NCI-H1436 (cell line): ENCODE results near the gene C19orf85.
"Not testable (repeated sequence)": the region's sequence is repeated elsewhere in the genome, so short reads cannot be mapped to it uniquely, and the experiment has no call there.

Source experiments
- DNase-seq: peaks from one replicate; lab custom pipeline; 2025; lab: John Stamatoyannopoulos, UW

Gene C19orf85

DNA sequence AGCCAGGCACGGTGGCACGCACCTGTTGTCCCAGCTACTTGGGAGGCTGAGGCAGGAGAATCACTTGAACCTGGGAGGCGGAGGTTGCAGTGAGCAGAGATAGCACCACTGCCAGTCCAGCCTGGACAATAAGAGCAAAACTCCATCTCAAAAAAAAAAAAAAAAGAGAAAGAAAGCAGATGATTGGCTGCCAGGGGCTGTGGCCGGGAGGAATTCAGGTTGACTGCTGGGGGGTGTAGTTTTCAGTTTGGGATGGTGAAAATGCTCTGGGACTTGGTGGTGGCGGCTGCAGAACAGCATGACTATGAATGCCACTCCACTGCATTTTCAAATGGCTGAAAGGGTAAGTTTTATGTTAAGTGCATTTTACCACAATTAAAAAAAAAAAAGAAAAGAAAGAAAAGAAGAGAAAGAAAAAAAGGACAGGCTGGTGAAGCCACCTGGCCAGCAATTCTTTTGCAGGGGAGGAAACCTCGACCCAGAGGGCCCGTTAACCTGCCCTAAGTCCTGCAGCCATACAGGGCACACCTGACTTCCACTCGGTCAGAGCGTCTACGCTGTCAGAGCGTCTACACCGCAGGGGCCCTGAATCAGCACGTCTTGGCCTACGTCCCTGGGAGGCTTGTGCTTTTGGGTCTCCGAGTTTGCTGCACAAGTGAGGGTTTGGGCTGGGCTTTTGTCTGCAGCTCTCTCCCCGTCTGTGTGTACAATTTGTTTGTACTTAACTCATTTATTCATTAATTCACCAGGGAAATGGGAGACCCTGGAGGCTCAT lies 6.7 kb downstream of the C19orf85 start:
- DNase-seq, result peak; percentile 37

DNA sequence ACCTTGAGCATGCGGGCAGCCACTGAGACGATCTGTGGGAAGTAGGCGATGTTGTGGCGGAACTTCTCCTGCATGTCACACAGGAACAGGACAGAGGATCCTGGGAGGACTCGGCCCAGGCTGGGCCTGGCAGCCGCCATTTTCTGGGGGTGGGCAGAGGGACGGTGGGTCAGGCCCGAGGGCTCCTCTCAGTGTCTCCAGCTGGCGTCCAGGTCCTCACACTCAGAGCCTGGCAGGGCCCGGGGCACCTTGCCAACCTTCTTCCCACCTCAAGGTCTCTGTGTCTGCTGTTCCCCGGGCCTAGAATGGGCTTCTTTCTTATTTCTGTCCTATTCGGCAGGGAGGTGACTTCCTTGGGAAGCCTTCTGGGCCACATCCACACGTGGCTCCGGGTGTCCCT lies 8.2 kb downstream of the C19orf85 start:
- no peak for DNase-seq

DNA sequence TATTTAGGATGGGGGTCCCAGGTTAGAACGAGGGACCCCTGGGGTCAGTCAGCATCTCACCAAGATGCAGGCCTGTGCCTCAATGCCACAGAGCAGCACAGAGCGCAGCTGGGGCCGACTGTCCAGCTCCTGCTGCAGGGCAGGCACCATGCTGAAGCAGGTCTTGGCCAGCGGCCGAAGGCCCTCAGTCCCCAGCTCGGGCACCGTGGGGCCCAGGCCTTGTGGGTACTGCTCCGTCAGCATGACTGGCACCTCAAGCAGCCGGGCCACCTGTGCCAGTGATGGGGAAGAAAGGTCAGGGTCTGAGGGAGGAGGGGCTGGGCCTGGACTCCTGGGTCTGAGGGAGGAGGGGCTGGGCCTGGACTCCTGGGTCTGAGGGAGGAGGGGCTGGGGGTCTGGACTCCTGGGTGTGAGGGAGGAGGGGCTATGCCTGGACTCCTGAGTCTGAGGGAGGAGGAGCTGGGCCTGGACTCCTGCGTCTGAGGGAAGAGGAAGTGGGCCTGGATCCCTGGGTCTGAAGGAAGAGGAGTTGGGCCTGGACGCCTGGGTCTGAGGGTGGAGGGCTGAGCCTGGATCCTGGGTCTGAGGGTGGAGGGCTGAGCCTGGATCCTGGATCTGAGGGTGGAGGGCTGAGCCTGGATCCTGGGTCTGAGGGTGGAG lies 8.8 kb downstream of the C19orf85 start:
- DNase-seq, result no peak

- DNase-seq, result peak; percentile 22
Measured at GRCh38 chr19:55454787-55455243, 9.7 kb downstream of the C19orf85 start.

GRCh38 chr19:55453511-55454260 lies 10.9 kb downstream of the C19orf85 start:
- no peak for DNase-seq

DNA sequence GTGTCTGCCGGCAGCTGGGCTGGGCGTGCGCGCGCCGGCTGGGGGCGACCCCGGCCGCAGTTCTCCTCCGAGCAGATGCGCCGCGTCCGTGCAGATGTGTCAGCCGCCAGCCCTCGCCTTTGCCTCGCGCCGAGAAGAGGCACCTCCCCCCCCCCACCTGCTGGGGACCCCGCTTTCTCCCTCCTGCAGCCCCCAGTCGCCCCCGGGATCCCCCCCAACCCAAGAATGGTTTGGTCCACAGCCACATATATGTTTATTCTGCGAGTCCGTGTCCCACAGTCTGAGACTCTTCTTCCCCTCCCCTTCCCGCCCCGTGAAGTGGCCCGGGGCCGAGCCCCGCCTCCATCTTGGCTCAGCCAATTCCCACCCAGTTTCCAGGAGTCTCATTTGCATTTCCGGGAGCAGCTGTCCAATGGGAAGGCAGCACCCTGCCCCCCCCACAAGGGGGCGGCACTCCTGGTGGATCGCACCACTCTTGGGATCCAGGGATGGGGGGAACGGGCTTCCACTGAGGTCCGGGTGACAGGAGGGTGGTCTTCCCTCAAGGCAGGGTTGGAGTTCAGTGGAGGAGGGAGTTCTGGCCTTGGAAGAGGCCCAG lies 11.7 kb downstream of the C19orf85 start:
- peak; percentile 85 for DNase-seq

- DNase-seq, result peak; percentile 59
Measured at GRCh38 chr19:55451965-55452748, 12.4 kb downstream of the C19orf85 start.

GRCh38 chr19:55451163-55451964 lies 13.2 kb downstream of the C19orf85 start:
- DNase-seq, result no peak

GRCh38 chr19:55449469-55449868 lies 15.1 kb downstream of the C19orf85 start:
- no peak for DNase-seq

- not testable (repeated sequence) for DNase-seq
Measured at GRCh38 chr19:55448175-55448490, 16.4 kb downstream of the C19orf85 start.

GRCh38 chr19:55447421-55448174 lies 17.0 kb downstream of the C19orf85 start:
- peak; percentile 53 for DNase-seq

GRCh38 chr19:55446060-55446459 lies 18.5 kb downstream of the C19orf85 start:
- DNase-seq, result no peak

DNA sequence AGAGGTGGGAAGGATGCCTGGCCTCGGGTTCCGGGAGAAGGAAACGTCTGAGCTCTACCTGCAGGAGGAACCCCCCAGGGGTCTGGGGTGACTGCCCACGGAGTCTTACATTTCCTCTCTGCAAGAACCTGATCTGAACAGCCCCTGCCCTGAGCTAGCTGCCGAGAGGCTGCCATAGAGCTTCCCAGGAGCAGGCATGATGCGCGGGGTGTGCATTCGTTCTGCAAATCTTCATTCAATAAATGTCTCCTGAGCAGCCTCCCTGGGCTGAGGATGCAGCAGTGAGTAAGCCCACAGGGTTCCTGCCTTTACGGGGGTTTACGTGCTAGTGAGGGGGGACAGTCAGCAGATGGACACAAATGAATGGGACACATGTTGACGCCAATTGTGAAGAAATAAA lies 19.9 kb downstream of the C19orf85 start:
- DNase-seq, result no peak

- no peak for DNase-seq
Measured at GRCh38 chr19:55443824-55444480, 20.6 kb downstream of the C19orf85 start.

- DNase-seq, result no peak
Measured at GRCh38 chr19:55443045-55443823, 21.3 kb downstream of the C19orf85 start, which contains the start of gene SHISA7. Gene SHISA7 (minus strand): TSS chr19:55443300. CDS start chr19:55442863, 437 bp downstream.

DNA sequence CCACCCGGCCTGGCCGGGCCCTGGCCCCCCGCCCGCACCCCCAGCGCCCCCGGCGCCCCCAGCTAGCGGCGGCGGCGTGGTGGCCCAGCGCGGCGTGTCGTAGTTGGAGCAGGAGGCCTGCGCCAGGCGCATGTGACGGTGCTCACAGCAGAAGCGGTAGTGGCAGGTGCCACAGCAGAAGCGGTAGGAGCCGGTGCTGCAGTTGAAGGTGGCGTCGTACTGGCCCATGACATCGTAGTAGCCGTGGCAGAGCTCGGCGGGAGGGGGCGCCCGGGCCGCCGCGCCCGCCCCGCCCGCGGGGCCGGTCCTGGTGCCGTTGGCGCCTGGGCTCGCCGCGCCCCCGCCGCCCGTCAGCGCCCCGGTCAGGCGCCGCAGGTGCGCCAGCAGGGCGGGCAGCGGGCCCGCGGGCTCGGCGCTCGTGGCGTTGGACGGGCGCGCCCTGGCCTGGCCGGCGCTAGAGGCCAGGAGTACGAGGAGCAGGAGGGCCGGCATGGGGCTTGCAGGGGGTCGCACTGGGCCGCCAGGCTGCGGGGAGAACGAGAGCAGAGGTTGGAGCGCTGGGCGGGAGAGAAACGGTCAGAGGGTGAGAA lies 22.1 kb downstream of the C19orf85 start:
- DNase-seq, result peak; percentile 15

DNA sequence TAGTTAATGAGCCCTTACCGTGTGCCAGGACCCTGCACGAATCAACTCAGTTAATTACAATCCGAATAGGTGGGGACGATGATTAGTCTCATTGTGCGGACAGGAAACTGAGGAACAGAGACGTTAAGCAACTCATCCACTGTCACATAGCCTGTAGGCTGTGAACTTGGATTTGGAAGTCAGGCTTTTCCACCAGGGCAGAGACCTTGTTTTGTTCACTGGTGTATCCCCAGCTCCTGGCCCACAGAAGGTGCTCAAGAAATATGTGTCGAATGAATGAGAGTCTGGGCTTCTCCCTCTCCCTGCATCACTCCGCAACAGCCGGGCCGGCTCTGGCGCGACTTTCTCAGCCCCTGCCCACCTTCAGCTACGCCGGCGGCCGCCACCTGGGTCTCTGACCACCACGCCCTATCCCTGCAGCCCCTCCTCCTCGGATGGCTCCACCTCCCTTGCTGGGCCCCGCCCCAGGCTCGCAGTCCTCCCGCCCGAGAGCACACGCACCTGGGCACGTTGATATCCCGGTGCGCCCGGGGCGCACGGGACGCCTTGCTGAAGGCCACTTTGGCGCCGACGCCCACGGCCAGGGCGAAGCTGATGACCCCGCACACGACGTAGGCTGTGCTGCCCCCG lies 22.7 kb downstream of the C19orf85 start:
- DNase-seq, result peak; percentile 44

- DNase-seq, result no peak
Measured at GRCh38 chr19:55441319-55441691, 23.2 kb downstream of the C19orf85 start.
